GM19397 (cell line): ENCODE measurements around the gene TMSB15A.
"Not testable (repeated sequence)": the region's sequence is repeated elsewhere in the genome, so short reads cannot be mapped to it uniquely, and the experiment has no call there.

ENCODE experiments used
- ATAC-seq: cut with Tn5 transposase; IDR thresholded peaks from one replicate; pipeline ENCODE4 v1.9.1; 2021; ENCODE audit warnings: mild to moderate bottlenecking, moderate library complexity; ENCODE audit not compliant: unreplicated experiment

The TMSB15A gene

GRCh38 chrX:102515975-102516941 is at the start of gene TMSB15A:
Gene TMSB15A (minus strand): TSS chrX:102516739.
- ATAC-seq: peak; percentile 94

GRCh38 chrX:102560423-102561068 is 44.0 kb upstream of the TMSB15A start:
- ATAC-seq: no peak

GRCh38 chrX:102558607-102559006 is 42.1 kb upstream of the TMSB15A start:
- no peak for ATAC-seq

- no peak for ATAC-seq
These were observed 31.7 kb upstream of the TMSB15A start for GRCh38 chrX:102548231-102548630.

- no peak for ATAC-seq
These were observed 30.4 kb upstream of the TMSB15A start for GRCh38 chrX:102546828-102547493.

GRCh38 chrX:102546175-102546574 is 29.6 kb upstream of the TMSB15A start:
- ATAC-seq: not testable (repeated sequence)

- no peak for ATAC-seq
These were observed 19.4 kb upstream of the TMSB15A start for GRCh38 chrX:102535958-102536357.

GRCh38 chrX:102517326-102517725 is 787 bp upstream of the TMSB15A start:
- no peak for ATAC-seq

GRCh38 chrX:102514536-102514935 is 2.0 kb downstream of the TMSB15A start:
- ATAC-seq: no peak

GRCh38 chrX:102498732-102499131 is 17.8 kb downstream of the TMSB15A start:
- ATAC-seq: no peak

GRCh38 chrX:102491766-102492165 is 24.8 kb downstream of the TMSB15A start:
- no peak for ATAC-seq

- not testable (repeated sequence) for ATAC-seq
These were observed 37.8 kb downstream of the TMSB15A start for GRCh38 chrX:102478765-102479164.

- not testable (repeated sequence) for ATAC-seq
These were observed 44.7 kb downstream of the TMSB15A start, which contains the start of gene TCP11X2 for GRCh38 chrX:102471762-102472220. Gene TCP11X2 (minus strand): TSS chrX:102471812.

GRCh38 chrX:102470215-102470614 is 46.3 kb downstream of the TMSB15A start:
- ATAC-seq: not testable (repeated sequence)
